Measurements from ENCODE around the gene CYFIP2.

Gene CYFIP2

DNA sequence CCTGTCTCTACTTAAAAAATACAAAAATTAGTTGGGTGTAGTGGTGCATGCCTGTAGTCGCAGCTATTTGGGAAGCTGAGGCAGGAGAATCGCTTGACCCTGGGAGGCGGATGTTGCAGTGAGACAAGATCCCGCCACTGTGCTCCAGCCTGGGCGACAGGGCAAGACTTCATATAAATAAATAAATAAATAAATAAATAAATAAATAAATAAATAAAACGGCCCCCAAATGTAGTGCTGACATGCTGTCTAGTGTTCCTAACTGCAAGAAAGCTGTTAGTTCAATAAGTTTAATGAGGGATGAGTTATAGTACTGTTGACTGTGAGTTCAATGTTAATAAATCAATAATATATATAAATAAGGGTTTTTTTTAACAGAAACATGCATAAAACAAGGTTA, 7.5 kb upstream of the CYFIP2 start:
- no peak for DNase-seq (ENCODE audit: low spot score)

DNA sequence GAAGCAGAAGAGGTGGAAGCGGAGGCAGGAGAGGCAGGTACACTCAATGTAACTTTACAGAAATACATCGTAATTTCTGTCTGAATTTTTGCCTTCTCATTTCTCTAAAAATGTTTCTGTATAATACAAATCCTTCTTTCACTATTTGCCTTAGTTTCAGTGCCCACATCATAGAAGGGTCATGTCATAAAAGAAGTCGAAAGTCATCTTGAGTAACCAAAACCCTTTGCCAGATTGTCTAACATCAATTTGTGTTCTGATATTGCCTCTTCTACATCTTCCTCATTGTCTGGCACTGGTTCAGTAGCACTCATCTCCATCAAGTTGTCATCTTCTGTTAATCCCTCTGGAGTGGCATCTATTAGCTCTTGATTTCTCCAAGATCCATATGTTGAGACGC, 6.2 kb upstream of the CYFIP2 start:
- no peak for DNase-seq (ENCODE audit: low spot score)

DNA sequence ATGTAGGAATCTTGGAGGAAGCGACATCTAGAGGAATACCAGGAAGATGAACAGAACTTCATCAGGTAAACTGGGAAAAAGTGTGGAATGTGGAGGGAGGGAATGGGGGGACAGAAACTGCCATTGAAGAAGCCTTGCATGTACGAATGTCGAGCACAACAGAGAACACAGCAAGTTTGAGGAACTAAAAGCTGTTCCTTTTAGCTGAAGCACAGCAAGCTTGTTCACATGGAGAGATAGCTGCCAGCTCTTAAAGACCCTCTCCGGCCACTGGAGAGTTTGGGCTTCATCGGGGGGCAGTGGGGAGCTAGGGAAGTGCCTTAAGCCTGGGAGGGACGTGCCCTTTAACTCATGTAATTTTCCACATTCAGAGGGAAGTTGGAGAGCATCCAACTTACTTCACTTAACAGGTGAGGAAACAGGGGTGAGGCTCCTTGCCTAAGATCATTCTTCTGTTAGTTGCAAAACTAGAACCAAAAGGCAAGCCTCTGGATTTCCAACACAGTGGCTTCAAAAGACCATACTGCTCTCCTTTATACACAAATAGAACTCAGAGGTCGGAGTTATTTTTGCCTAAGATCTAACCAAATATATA, 2.3 kb upstream of the CYFIP2 start:
- no peak for DNase-seq (ENCODE audit: low spot score)

DNA sequence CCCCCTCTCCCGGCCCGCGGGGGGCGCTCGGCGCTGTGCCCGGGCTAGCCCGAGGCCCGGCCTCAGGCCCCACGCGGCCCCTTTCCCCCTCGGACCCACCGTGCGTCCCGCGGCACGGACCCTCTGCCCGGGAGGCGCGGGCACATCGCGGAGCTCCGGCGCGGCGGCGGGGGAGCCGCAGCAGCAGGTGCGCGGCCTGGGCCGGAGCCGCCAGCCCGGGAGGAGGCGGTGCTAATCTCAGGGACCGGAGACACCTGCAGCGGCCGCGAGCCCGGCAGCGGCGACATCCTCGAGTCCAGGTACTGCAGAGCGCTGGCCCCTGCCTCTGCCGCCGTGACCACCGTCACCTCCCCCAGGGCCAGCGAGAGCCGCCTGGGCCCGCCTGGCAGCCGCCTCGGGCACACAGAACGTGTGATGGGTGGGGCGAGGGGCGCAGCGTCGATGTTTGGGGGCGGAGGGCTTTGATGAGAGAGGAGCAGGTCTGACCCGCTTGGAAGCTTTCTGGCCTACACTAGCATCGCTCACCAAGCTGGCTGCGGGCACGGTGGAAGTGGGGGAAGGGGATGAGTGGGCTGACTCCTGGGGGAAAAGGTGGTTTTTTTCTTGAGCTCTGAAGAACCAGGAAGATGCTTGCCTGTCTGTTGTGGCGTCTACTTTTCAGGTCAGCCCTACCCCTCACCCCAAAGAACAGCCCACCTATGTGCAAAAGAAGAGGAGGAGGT, 524 bp downstream of the CYFIP2 start:
- no peak for DNase-seq (ENCODE audit: low spot score)

DNA sequence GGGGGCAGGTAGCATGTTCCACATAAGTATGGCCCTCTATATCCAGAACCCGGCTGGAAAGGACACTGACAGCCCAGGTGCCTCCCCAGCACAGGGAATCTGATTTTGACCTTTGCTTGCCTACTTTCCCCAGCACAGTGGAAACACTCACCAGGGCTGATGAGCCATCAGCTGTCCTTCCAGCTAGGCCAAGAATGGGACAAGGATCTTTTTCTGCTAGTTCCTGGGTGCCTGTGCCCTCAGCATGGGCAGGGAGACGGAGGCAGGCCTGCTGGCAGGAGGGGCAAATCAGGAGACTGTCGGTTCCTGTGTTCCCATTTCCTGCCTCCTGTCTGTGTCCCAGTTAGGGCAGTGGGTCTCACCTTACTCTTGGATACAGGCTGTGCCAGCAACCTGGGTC, 1.1 kb downstream of the CYFIP2 start:
- no peak for DNase-seq (ENCODE audit: low spot score)

DNA sequence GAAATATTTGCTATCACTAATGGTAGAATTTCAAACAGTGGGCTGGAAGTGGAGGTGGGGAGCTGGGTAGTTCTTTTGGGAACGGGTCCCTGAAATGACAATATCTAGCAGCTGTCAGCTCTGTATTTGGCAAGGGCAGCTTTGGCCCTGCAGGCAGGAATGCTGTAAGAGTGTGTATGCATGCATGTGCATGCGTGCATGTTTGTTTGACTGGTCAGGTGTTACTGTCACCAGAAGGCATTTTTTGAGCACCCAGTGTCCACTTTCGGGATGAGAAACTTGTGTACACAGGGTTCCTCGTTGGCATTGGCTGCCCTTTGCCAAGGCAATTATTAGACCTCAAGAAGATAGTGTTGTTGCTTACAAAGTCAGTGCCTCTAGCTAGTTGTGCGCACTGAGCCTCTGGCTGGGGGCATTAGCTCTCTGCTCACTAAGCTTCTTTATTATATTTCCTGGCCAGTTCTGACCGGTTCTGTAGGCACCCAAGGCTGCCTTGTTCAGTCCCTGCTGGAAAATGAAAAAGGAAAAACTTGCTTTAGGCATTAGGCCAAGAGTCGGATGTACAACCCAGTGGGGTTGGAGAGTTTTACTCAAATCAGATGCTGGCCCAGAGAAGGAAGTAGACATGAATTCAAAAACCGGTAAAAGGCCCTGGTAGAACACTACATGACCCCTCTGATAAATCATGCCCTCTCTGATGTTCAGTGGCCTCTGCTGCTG, 2.0 kb downstream of the CYFIP2 start:
- peak; percentile 64 for DNase-seq (ENCODE audit: low spot score)

DNA sequence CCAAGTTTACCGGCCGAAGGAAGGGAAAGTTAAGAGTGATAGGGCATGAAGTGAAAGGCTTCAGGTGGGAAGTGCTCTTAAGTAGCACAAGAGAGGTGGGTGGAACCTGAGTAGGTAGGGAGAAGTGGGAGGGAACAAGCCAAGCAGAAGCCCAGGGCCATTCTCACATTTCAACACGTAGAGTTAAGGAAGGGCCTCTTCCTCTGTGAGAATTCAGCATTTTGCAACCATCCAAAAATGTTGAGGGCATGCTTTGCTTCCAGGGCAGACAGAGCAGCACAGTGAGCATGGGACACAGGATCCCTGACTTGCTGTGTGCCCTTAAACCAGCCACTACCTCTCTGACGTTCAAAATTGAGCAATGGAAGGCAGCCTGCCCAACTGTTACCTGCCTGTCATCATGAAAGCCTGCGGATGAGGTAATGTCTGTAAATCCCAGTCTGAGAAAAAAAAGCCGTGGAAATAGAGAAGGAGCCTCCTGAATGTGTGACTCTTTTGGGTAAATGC, 3.3 kb downstream of the CYFIP2 start:
- DNase-seq (ENCODE audit: low spot score): no peak

GRCh38 chr5:157269761-157270272, 3.9 kb downstream of the CYFIP2 start:
- DNase-seq (ENCODE audit: low spot score): no peak

- no peak for DNase-seq (ENCODE audit: low spot score)
Measured at GRCh38 chr5:157270771-157271170, 4.8 kb downstream of the CYFIP2 start.

- DNase-seq (ENCODE audit: low spot score): no peak
Measured at GRCh38 chr5:157271740-157272271, 5.9 kb downstream of the CYFIP2 start.

DNA sequence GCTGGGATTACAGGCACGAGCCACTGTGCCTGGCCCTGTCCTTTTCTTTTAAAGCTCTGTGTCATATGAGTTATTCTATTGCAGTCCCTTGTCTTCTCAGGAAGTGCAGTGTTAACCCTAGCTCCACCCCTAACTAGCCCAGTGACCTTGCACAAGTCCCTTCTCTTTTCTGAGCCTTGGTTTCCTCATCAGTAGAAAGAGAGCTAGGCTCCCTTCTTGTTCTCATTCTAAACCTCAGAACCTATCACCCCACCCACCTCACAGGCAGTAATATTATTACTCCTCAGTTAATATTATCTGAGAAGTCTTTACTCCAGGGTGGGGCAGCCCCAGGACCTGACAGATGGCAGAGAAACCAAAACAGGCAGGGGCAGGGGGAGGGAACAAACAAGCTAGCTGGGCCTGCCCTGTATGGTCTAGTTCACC, 7.2 kb downstream of the CYFIP2 start:
- DNase-seq (ENCODE audit: low spot score): no peak

- no peak for DNase-seq (ENCODE audit: low spot score)
Measured at GRCh38 chr5:157275403-157275802, 9.5 kb downstream of the CYFIP2 start.

DNA sequence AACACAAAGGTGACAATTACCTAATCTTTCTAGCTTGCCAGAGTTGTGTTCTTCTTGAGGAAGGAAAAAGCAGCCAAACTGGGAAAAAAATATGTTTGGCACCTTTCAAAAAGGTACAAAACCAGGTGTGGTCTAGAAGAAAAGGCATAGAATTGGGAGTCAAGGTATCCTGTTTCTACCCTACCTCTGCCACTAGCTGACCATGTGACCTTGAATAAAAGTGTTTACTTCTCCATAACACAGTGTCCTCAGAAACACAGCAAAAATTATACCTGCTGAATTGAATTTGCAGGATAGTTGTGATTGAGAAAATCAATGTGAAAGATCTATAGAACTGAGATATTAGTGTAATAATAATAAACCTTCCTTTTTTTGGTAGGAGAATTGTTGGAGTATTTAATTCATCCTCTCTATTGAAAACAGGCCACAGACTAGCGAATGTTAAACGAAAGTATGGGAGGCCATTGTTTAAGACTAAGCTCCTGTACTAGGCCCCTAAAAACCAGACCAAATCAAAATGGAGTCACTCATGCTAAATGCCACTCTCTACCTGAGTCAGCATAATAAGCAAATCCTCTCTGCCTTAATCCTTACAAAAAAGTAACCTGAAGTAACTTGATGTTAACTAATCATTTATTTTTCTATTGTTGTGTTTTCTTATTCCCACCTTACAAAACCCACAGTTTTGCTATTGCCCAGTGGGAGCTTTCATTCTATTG, 12.6 kb downstream of the CYFIP2 start:
- DNase-seq (ENCODE audit: low spot score): no peak

DNA sequence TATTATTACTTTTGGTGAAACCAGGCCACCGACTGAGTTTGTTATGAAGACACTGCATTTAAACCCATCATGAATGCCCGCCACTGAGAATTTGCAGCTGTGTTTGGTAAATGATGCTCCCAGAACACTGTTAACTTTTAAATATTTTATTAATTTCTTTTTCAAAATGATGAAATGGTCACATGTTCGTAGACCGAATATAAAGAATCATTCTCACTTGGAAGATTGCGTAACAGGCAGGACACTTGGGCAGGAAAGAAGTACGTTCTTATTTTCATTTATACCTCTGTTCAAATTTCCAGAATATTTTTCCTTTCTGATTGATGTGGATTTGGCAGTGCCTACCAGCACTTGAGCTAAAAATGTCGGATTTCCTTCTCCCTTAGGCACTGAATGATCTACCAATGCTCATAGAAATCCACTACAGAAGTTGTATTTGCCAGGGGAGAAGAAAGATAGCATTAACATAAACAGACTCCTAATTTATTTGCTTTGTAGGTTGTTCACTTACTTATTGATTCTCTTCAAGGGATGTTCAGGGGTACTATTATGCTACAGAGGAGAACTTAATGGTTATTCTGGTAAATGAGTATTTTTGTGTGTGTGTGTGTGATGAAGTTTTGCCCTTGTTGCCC, 13.8 kb downstream of the CYFIP2 start:
- no peak for DNase-seq (ENCODE audit: low spot score)

DNA sequence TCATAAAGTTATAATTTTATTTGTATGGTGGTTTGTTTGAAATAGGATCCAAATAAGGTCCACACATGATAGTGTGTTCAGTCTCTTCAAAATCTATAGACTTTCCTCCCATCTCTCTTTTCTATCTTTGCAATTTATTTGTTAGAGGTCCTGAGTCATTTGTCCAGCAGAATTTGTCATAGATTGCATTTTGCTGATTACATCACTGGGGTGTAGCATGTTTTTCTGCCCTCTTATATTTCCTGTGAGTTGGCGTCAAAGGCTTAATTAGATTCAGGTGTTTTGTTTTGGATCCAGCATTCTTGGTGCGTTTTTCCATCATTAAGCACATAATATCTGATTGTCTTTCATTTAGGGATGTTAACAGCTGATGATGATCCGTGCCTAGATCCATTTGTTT, 15.0 kb downstream of the CYFIP2 start:
- no peak for DNase-seq (ENCODE audit: low spot score)

DNA sequence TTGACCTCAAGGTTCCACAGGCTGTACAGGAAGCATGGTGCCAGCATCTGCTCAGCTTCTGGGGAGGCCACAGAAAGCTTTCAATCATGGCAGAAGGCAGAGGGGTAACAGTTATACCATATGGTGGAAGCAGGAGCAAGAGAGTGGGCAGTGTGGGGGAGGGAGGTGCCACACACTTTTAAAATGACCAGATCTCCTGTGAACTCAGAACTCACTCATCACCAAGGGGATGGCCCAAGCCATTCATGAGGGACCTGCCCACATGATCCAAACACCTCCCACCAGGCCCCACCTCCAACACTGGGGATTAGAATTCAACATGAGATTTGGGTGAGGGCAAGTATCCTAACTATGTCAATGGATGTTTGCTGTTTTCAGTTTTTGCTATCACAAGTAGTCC, 16.2 kb downstream of the CYFIP2 start:
- no peak for DNase-seq (ENCODE audit: low spot score)

DNA sequence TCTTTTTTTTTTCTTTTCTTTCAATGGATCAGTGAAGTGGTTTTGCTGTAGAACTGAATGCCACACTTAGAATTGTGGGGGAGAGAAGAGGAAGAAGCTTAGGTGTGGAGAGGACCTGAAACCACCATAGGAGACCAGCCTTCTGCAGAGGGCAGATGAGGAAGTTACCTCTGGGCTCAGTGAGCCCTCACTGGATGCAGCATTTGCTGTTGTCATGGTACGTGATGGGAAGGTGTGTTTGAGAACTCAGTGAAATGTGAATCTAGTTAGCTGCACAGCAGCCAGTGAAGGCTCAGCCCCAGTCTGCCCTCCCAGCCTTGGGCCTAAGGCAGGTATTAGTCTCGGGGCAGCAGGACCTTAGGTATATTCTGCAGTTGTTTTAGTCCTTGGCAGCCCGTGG, 17.5 kb downstream of the CYFIP2 start:
- no peak for DNase-seq (ENCODE audit: low spot score)

DNA sequence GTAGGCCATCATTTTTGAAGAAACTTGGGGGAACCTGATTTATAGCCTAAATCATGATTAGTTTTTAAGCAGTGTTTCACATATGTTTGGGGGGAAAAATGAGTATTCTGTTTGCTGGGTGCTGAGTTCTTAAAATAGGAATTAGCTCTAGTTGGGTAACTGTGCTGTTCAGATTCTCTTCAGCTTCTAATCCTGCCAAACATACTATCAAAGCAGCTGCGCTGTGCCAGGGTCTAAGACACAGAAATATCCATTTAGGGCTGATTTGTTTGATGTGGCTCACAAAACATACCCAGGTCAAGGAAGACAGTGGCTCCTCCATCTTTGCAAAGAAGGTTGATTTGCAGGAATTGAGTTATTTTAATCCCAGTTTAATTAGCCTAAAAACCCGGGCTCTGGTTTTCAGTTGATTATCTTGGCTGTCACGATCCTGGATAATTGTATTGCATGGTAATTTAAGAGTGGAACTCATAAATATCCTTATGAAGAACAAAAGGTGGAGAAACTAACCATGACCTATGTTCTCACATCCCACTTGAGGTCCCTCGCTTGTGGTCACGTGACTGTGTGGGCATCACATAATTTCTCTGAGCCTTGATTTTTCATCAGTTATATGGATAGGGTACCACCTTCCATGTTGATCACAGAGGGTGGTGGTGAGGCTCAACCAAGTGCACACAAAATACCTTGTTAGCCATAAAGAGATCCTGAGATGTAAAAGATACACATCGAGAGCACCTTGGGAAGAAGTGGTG, 18.7 kb downstream of the CYFIP2 start:
- no peak for DNase-seq (ENCODE audit: low spot score)

GRCh38 chr5:157285310-157286035, 19.6 kb downstream of the CYFIP2 start:
- no peak for DNase-seq (ENCODE audit: low spot score)

DNA sequence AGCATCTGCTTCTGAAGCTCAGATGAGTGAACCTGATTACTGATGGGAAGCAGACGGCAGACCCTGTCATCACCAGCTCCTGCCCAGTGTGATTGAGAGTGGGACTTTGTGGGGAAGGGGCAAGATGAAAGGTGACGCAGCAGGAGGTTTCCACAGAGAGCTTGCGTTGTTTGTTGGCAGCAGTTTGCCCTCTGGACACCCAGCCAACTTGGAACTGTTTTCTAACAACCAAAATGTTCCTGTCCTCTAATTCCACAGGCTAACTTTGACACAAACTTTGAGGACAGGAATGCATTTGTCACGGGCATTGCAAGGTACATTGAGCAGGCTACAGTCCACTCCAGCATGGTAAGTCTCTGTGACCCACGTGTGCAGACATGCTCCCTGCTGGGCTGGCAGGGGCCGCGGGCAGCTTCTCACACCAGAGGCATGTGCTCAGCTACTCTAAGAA, 20.9 kb downstream of the CYFIP2 start:
- DNase-seq (ENCODE audit: low spot score): no peak
